Caco-2 (cell line): Measurements from ENCODE around the gene TEX51. TPM values are rescaled to one million over a fixed set of nuclear protein-coding genes. Genes with fewer than 3 reads are reported as not detected.

ENCODE experiments used
- BruUV-seq: library from RNA; stranded (reverse); fragments of 400-500 nt; replicated peaks from 2 replicates; lab custom pipeline; 2021; lab: Mats Ljungman, UMichigan
- CTCF ChIA-PET: fragments of 300-600 bp; sonication (Branson Sonifier 250); formaldehyde crosslinking; loops from one replicate; lab custom pipeline; 2022; ENCODE audit warnings: antibody characterized with exemption; lab: Charles Lee
- POLR2A ChIA-PET: fragments of 300-600 bp; sonication (Branson Sonifier 250); formaldehyde crosslinking; loops from one replicate; lab custom pipeline; 2022; ENCODE audit warnings: antibody characterized with exemption; lab: Charles Lee
- DNase-seq, 2 experiments: peaks; one replicate each; pipeline versions ENCODE4 v3.0.0 to v3.0.0-alpha.2; 2020 to 2022
- H3K27me3 ChIP-seq: replicated peaks from 2 replicates; pipeline ENCODE4 v1.6.0; 2011; ENCODE audit warnings: low read length; ENCODE audit not compliant: control insufficient read depth, insufficient read depth
- H3K36me3 ChIP-seq: 2 replicates; pipeline ENCODE4 v1.5.1; 2011; ENCODE audit warnings: low read length; ENCODE audit not compliant: control insufficient read depth, insufficient read depth
- H3K4me1 ChIP-seq: fragments of 250-450 bp; sonication (Bioruptor Pico); 2 replicates; pipeline ENCODE4 v1.5.1; 2020; ENCODE audit warnings: mild to moderate bottlenecking
- H3K4me3 ChIP-seq: 2 replicates; pipeline ENCODE4 v1.5.1; 2011; ENCODE audit warnings: low read depth, mild to moderate bottlenecking, control low read depth, low read length
- H3K9me3 ChIP-seq: fragments of 250-450 bp; sonication (Bioruptor Pico); 2 replicates; pipeline ENCODE4 v1.5.1; 2020; ENCODE audit warnings: mild to moderate bottlenecking, moderate library complexity
- H3K27ac Mint-ChIP-seq: one replicate; pipeline ENCODE4 v1.8.0; 2022; ENCODE audit warnings: mixed read lengths; ENCODE audit not compliant: unreplicated experiment
- H3K27me3 Mint-ChIP-seq: one replicate; pipeline ENCODE4 v1.8.0; 2022; ENCODE audit warnings: mixed read lengths; ENCODE audit not compliant: insufficient read depth, unreplicated experiment
- H3K36me3 Mint-ChIP-seq: one replicate; pipeline ENCODE4 v1.8.0; 2022; ENCODE audit warnings: mild to moderate bottlenecking, mixed read lengths; ENCODE audit not compliant: insufficient read depth, unreplicated experiment
- H3K4me1 Mint-ChIP-seq: one replicate; pipeline ENCODE4 v1.8.0; 2022; ENCODE audit warnings: low read depth, mixed read lengths; ENCODE audit not compliant: unreplicated experiment
- H3K4me3 Mint-ChIP-seq: one replicate; pipeline ENCODE4 v1.8.0; 2022; ENCODE audit warnings: mild to moderate bottlenecking, moderate library complexity, mixed read lengths; ENCODE audit not compliant: unreplicated experiment
- H3K9me3 Mint-ChIP-seq: one replicate; pipeline ENCODE4 v1.8.0; 2022; ENCODE audit warnings: mixed read lengths; ENCODE audit not compliant: unreplicated experiment
- CTCF ChIP-seq, 2 experiments: fragments of 200-600 bp in 1 of 2; IDR thresholded peaks; 1 replicate in 1 of 2; 2 replicates in 1 of 2; pipeline versions ENCODE4 v1.5.1 to v1.8.0; 2011 to 2022; ENCODE audit warnings: antibody characterized with exemption in 1 of 2, control low read depth in 1 of 2, inconsistent platforms in 1 of 2, low read depth in 1 of 2, low read length in 1 of 2, mild to moderate bottlenecking in 1 of 2, moderate library complexity in 1 of 2; ENCODE audit not compliant: insufficient read depth in 1 of 2, severe bottlenecking in 1 of 2, unreplicated experiment in 1 of 2
- intact Hi-C: fragments of 100-400 bp; cut with micrococcal nuclease; formaldehyde crosslinking; loops from one replicate; pipeline ENCODE4 v1.10.0; 2022; ENCODE audit not compliant: unreplicated experiment
- total RNA-seq: library from RNA; stranded (reverse); gene quantifications from 2 replicates; pipeline ENCODE4 v1.2.3, GENCODE V29; 2022

TEX51 gene
- total RNA-seq, 1 experiment from 2014 or later = not detected

GRCh38 chr2:126899616-126900185, 1.0 kb downstream of the TEX51 start:
- BruUV-seq = no TSS peak
- Histone ChIP-seq H3K27me3 (no peaks in the 10 kb centered on the region), H3K36me3 (no peaks in the 10 kb centered on the region), H3K9me3 (no peaks in the 10 kb centered on the region), H3K4me3 (no peak overlapping the region), H3K4me1 (no peaks in the 10 kb centered on the region)
- CTCF ChIA-PET = no interaction called here
- intact Hi-C loops = no loop called here
- H3K36me3 Mint-ChIP-seq = no peaks in the 10 kb centered on the region
- peaks cover 3% of the 10 kb centered on the region for H3K27me3 Mint-ChIP-seq
- H3K4me3 Mint-ChIP-seq = no peak overlapping the region
- peaks cover 21% of the 10 kb centered on the region for H3K9me3 Mint-ChIP-seq
- TF ChIP-seq CTCF (IDR thresholded peaks at IDR 0.05; ENCODE audit: insufficient read depth in 1 of 2, low read depth in 1 of 2, low read length in 1 of 2, severe bottlenecking in 1 of 2, unreplicated experiment in 1 of 2) = no peak
- no peak overlapping the region for H3K27ac Mint-ChIP-seq
- peak in 1 of 2 experiments; percentile 14 for DNase-seq
- H3K4me1 Mint-ChIP-seq = no peaks in the 10 kb centered on the region
- POLR2A ChIA-PET = no interaction called here

- Histone ChIP-seq H3K4me1 (no peaks in the 10 kb centered on the region), H3K9me3 (no peaks in the 10 kb centered on the region), H3K4me3 (no peak overlapping the region), H3K36me3 (no peaks in the 10 kb centered on the region), H3K27me3 (no peaks in the 10 kb centered on the region)
- DNase-seq = no peak
- no peak overlapping the region for H3K4me3 Mint-ChIP-seq
- H3K9me3 Mint-ChIP-seq = peaks cover 21% of the 10 kb centered on the region
- BruUV-seq = no TSS peak
- CTCF ChIA-PET = no interaction called here
- peaks cover 3% of the 10 kb centered on the region for H3K27me3 Mint-ChIP-seq
- H3K27ac Mint-ChIP-seq = no peak overlapping the region
- POLR2A ChIA-PET = no interaction called here
- H3K4me1 Mint-ChIP-seq = no peaks in the 10 kb centered on the region
- no peak for TF ChIP-seq CTCF (IDR thresholded peaks at IDR 0.05; ENCODE audit: insufficient read depth in 1 of 2, low read depth in 1 of 2, low read length in 1 of 2, severe bottlenecking in 1 of 2, unreplicated experiment in 1 of 2)
- no peaks in the 10 kb centered on the region for H3K36me3 Mint-ChIP-seq
- intact Hi-C loops = no loop called here
Observed at GRCh38 chr2:126900646-126901319, 2.1 kb downstream of the TEX51 start.

GRCh38 chr2:126901459-126901858, 2.8 kb downstream of the TEX51 start:
- Mint-ChIP-seq H3K27me3 (peaks cover 3% of the 10 kb centered on the region), H3K27ac (no peak overlapping the region), H3K4me3 (no peak overlapping the region), H3K9me3 (peaks cover 21% of the 10 kb centered on the region), H3K36me3 (no peaks in the 10 kb centered on the region), H3K4me1 (no peaks in the 10 kb centered on the region)
- ChIA-PET CTCF (no interaction called here), POLR2A (no interaction called here)
- no peaks in the 10 kb centered on the region for H3K36me3 ChIP-seq
- no peaks in the 10 kb centered on the region for H3K27me3 ChIP-seq
- peak in 1 of 2 experiments; percentile 16 for DNase-seq
- H3K4me1 ChIP-seq = no peaks in the 10 kb centered on the region
- TF ChIP-seq CTCF (IDR thresholded peaks at IDR 0.05; ENCODE audit: insufficient read depth in 1 of 2, low read depth in 1 of 2, low read length in 1 of 2, severe bottlenecking in 1 of 2, unreplicated experiment in 1 of 2) = no peak
- BruUV-seq = no TSS peak
- H3K4me3 ChIP-seq = no peak overlapping the region
- intact Hi-C loops = no loop called here
- no peaks in the 10 kb centered on the region for H3K9me3 ChIP-seq
